ENCODE data around the gene IL11.

- TF ChIP-seq POU6F1 (CRISPR knock-in tag; IDR thresholded peaks at IDR 0.05; ENCODE audit: borderline replicate concordance, low read depth): no peak
- no peak for TF ChIP-seq PATZ1 (CRISPR knock-in tag; IDR thresholded peaks at IDR 0.05; ENCODE audit: borderline replicate concordance)
- no peak for TF ChIP-seq SNAI2 (CRISPR knock-in tag; IDR thresholded peaks at IDR 0.05)
- TF ChIP-seq TOX (CRISPR knock-in tag; IDR thresholded peaks at IDR 0.05; ENCODE audit: borderline replicate concordance): no peak
- no peak for TF ChIP-seq OSR1 (CRISPR knock-in tag; IDR thresholded peaks at IDR 0.05)
- no peak for TF ChIP-seq ARNTL (CRISPR knock-in tag; IDR thresholded peaks at IDR 0.05; ENCODE audit: borderline replicate concordance, low read depth)
- no peak for TF ChIP-seq GLIS3 (CRISPR knock-in tag; IDR thresholded peaks at IDR 0.05)
- TF ChIP-seq PPARA (CRISPR knock-in tag; IDR thresholded peaks at IDR 0.05; ENCODE audit: borderline replicate concordance): no peak
- no peak for TF ChIP-seq CREB5 (CRISPR knock-in tag; IDR thresholded peaks at IDR 0.05; ENCODE audit: low read depth)
- no peak for TF ChIP-seq ISL1 (CRISPR knock-in tag; IDR thresholded peaks at IDR 0.05)
- TF ChIP-seq RARB (CRISPR knock-in tag; IDR thresholded peaks at IDR 0.05): no peak
Observed at GRCh38 chr19:55376241-55376933, 6.1 kb upstream of the IL11 start, which contains the start of gene TMEM190.
